ENCODE results near the gene CTU2.

Gene CTU2

DNA sequence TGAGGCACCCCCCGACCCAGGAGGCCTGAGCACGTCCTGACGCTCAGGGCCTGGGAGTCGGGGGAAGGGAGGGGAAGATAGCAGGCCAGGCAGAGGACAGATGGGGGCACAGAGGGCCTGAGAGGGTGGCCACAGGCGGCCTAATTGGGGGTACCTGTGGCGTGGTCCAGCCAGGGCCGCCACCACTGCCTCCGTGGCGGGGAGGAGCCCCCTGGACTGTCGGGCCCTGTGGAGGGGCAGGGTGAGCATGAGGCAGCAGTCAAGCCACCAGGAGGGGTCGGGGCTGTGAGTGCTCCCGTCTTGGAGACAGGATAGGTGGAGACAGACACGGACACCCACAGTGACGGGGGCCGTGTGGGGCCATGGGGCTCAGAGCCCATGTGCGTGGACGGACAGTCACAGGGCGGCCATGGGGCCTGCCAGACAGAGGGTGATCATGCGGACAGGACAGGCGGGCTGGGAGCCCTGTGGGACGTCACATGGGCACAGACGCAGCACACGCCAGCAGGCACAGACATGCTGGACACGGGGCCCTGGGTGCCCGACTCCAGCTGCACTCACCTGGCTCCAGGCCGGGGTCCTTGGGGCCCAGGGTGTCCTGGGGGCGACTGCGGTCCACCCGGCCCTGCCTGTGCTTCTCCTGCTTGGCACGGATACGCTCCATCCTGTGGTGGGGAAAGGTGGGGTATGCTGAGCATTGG lies 18.7 kb downstream of the CTU2 start:
- DNase-seq (ENCODE audit: low read depth in 1 of 2, low spot score in 1 of 2): no peak
- TF ChIP-seq, protein P1, sequence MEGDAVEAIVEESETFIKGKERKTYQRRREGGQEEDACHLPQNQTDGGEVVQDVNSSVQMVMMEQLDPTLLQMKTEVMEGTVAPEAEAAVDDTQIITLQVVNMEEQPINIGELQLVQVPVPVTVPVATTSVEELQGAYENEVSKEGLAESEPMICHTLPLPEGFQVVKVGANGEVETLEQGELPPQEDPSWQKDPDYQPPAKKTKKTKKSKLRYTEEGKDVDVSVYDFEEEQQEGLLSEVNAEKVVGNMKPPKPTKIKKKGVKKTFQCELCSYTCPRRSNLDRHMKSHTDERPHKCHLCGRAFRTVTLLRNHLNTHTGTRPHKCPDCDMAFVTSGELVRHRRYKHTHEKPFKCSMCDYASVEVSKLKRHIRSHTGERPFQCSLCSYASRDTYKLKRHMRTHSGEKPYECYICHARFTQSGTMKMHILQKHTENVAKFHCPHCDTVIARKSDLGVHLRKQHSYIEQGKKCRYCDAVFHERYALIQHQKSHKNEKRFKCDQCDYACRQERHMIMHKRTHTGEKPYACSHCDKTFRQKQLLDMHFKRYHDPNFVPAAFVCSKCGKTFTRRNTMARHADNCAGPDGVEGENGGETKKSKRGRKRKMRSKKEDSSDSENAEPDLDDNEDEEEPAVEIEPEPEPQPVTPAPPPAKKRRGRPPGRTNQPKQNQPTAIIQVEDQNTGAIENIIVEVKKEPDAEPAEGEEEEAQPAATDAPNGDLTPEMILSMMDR (IDR thresholded peaks at IDR 0.05; ENCODE audit: insufficient read depth, low read length): no peak
- TF ChIP-seq POLR2AphosphoS5 (IDR thresholded peaks at IDR 0.05; ENCODE audit: low read depth) (no peak), SPI1 (IDR thresholded peaks at IDR 0.05; ENCODE audit: borderline replicate concordance, low read depth) (no peak), GABPA (IDR thresholded peaks at IDR 0.05; ENCODE audit: low read depth) (no peak)
- TF ChIP-seq, protein P2, sequence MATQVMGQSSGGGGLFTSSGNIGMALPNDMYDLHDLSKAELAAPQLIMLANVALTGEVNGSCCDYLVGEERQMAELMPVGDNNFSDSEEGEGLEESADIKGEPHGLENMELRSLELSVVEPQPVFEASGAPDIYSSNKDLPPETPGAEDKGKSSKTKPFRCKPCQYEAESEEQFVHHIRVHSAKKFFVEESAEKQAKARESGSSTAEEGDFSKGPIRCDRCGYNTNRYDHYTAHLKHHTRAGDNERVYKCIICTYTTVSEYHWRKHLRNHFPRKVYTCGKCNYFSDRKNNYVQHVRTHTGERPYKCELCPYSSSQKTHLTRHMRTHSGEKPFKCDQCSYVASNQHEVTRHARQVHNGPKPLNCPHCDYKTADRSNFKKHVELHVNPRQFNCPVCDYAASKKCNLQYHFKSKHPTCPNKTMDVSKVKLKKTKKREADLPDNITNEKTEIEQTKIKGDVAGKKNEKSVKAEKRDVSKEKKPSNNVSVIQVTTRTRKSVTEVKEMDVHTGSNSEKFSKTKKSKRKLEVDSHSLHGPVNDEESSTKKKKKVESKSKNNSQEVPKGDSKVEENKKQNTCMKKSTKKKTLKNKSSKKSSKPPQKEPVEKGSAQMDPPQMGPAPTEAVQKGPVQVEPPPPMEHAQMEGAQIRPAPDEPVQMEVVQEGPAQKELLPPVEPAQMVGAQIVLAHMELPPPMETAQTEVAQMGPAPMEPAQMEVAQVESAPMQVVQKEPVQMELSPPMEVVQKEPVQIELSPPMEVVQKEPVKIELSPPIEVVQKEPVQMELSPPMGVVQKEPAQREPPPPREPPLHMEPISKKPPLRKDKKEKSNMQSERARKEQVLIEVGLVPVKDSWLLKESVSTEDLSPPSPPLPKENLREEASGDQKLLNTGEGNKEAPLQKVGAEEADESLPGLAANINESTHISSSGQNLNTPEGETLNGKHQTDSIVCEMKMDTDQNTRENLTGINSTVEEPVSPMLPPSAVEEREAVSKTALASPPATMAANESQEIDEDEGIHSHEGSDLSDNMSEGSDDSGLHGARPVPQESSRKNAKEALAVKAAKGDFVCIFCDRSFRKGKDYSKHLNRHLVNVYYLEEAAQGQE (IDR thresholded peaks at IDR 0.05; ENCODE audit: insufficient replicate concordance, low read depth): no peak
- Histone ChIP-seq H3K27ac (replicated peaks) (no peak overlapping the region), H3K4me3 (replicated peaks; ENCODE audit: insufficient read depth, low read length) (no peak overlapping the region), H3K27me3 (ENCODE audit: insufficient read depth, poor library complexity, severe bottlenecking) (no peaks in the 10 kb centered on the region)

DNA sequence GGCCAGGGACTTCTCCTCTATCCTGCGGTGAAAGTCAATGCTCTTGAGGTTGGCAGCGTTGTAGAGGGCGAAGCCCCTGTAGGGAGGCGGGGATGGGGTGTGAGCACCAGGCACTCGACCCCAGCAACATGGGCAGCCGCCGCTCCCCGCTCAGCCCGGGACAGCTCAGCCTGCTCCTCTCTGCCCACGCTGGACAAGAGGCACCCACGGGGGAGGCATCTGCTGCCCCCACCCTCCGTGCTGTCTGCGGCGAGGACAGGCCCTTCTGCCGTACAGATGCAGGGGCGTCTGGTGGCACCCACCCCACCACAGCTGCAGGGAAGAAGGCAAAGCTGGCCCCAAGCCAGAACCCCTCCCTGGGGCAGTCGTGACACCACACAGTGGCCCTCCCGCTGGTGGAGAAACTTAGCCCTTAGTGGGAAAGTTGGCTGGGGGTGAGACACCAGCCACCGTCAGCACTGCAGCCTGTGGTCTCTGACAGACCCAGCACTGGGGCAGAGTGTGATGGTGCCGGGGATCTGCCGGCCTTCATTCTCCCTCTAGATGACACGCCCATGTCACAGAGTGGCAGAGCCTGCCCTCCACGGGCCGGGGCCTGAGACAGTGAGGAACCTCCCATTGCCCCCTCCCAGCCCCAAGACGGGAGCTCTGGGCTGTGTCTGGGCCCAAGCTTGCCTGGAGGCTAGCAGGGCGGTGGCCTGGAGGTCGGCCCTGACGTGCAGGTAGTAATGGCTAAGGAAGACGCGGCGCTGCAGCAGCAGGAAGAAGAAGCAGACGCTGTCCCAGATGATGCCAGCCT lies 19.5 kb downstream of the CTU2 start:
- no peak for DNase-seq (ENCODE audit: low read depth in 1 of 2, low spot score in 1 of 2)
- Histone ChIP-seq H3K27me3 (ENCODE audit: insufficient read depth, poor library complexity, severe bottlenecking) (no peaks in the 10 kb centered on the region), H3K27ac (replicated peaks) (no peak overlapping the region), H3K4me3 (replicated peaks; ENCODE audit: insufficient read depth, low read length) (no peak overlapping the region)
- TF ChIP-seq SPI1 (IDR thresholded peaks at IDR 0.05; ENCODE audit: borderline replicate concordance, low read depth) (no peak), GABPA (IDR thresholded peaks at IDR 0.05; ENCODE audit: low read depth) (no peak), POLR2AphosphoS5 (IDR thresholded peaks at IDR 0.05; ENCODE audit: low read depth) (no peak)
- TF ChIP-seq, protein P2 (IDR thresholded peaks at IDR 0.05; ENCODE audit: insufficient replicate concordance, low read depth): no peak
- TF ChIP-seq, protein P1 (IDR thresholded peaks at IDR 0.05; ENCODE audit: insufficient read depth, low read length): no peak

DNA sequence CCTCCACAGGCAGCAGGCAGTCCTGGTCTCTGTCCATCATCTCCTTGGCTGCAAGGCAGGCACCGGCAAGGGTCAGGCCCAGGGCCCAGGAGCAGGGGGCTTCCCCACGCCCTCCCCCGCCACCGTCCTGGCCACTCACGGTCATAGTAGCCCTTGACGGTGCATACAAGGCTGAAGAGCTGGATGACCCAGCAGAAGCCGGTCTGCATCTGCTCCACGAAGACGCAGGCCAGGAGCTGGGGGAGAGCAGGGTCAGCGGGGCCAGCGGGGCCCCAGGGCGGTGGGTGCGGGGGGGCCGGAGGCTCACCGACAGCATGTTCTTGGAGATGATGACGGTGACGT lies 20.1 kb downstream of the CTU2 start:
- H3K4me3 ChIP-seq (replicated peaks; ENCODE audit: insufficient read depth, low read length): no peak overlapping the region
- no peak for DNase-seq (ENCODE audit: low read depth in 1 of 2, low spot score in 1 of 2)
- TF ChIP-seq, protein P1 (IDR thresholded peaks at IDR 0.05; ENCODE audit: insufficient read depth, low read length): no peak
- TF ChIP-seq GABPA (IDR thresholded peaks at IDR 0.05; ENCODE audit: low read depth): no peak
- TF ChIP-seq, protein P2 (IDR thresholded peaks at IDR 0.05; ENCODE audit: insufficient replicate concordance, low read depth): no peak
- no peak for TF ChIP-seq POLR2AphosphoS5 (IDR thresholded peaks at IDR 0.05; ENCODE audit: low read depth)
- no peak for TF ChIP-seq SPI1 (IDR thresholded peaks at IDR 0.05; ENCODE audit: borderline replicate concordance, low read depth)
- no peak overlapping the region for H3K27ac ChIP-seq (replicated peaks)
- no peaks in the 10 kb centered on the region for H3K27me3 ChIP-seq (ENCODE audit: insufficient read depth, poor library complexity, severe bottlenecking)

Measured in HL-60 (cell line).